PC-9 (cell line): Measurements from ENCODE around the gene TPK1. TPM values are rescaled to one million over a fixed set of nuclear protein-coding genes. Genes with fewer than 3 reads are reported as not detected.

ENCODE experiments used
- BruUV-seq: library from RNA; stranded (reverse); fragments of 400-500 nt; replicated peaks from 2 replicates; lab custom pipeline; 2021; lab: Mats Ljungman, UMichigan
- CTCF ChIA-PET: fragments of 300-600 bp; sonication (Branson Sonifier 250); formaldehyde crosslinking; loops from one replicate; lab custom pipeline; 2022; ENCODE audit warnings: antibody characterized with exemption; lab: Charles Lee
- POLR2A ChIA-PET: fragments of 300-600 bp; sonication (Branson Sonifier 250); formaldehyde crosslinking; loops from one replicate; lab custom pipeline; 2022; ENCODE audit warnings: antibody characterized with exemption; ENCODE audit not compliant: unreplicated experiment; lab: Charles Lee
- DNase-seq, 2 experiments: peaks; one replicate each; pipeline versions ENCODE4 v3.0.0 to v3.0.0-alpha.2; 2015 to 2022; ENCODE audit warnings: mixed read lengths in 1 of 2
- H2AFZ ChIP-seq: fragments of 200-600 bp; sonication (generic); 2 replicates; pipeline ENCODE4 v1.8.1; 2017; ENCODE audit warnings: antibody characterized with exemption
- H3F3A ChIP-seq: fragments of 200-600 bp; sonication (generic); 2 replicates; pipeline ENCODE4 v1.8.1; 2017; ENCODE audit warnings: antibody characterized with exemption, mild to moderate bottlenecking, low read depth; ENCODE audit not compliant: insufficient read depth
- H3K27ac ChIP-seq: fragments of 200-600 bp; sonication (generic); 2 replicates; pipeline ENCODE4 v1.6.1; 2016; ENCODE audit warnings: mixed run types
- H3K27me3 ChIP-seq: fragments of 200-600 bp; sonication (generic); 2 replicates; pipeline ENCODE4 v1.6.1; 2016; ENCODE audit warnings: low read depth, mixed run types; ENCODE audit not compliant: insufficient read depth
- H3K36me3 ChIP-seq: fragments of 200-600 bp; sonication (generic); 2 replicates; pipeline ENCODE4 v1.6.1; 2016; ENCODE audit warnings: low read depth, mixed run types
- H3K4me1 ChIP-seq: fragments of 200-600 bp; sonication (generic); replicated peaks from 2 replicates; pipeline ENCODE4 v1.6.1; 2016; ENCODE audit warnings: mixed run types; ENCODE audit not compliant: insufficient read depth
- H3K4me2 ChIP-seq: fragments of 200-600 bp; sonication (generic); 2 replicates; pipeline ENCODE4 v1.6.1; 2017; ENCODE audit warnings: mixed run types
- H3K4me3 ChIP-seq: fragments of 200-600 bp; sonication (generic); 2 replicates; pipeline ENCODE4 v1.6.1; 2016; ENCODE audit warnings: mixed run types
- H3K79me2 ChIP-seq: fragments of 200-600 bp; sonication (generic); 2 replicates; pipeline ENCODE4 v1.6.1; 2017; ENCODE audit warnings: low read depth, mixed run types
- H3K9me2 ChIP-seq: fragments of 200-600 bp; sonication (generic); 2 replicates; pipeline ENCODE4 v1.8.1; 2017; ENCODE audit warnings: mild to moderate bottlenecking; ENCODE audit not compliant: insufficient read depth
- H3K9me3 ChIP-seq: fragments of 200-600 bp; sonication (generic); 2 replicates; pipeline ENCODE4 v1.8.1; 2016; ENCODE audit warnings: low read depth; ENCODE audit not compliant: insufficient read depth
- H4K20me1 ChIP-seq: fragments of 200-600 bp; sonication (generic); 2 replicates; pipeline ENCODE4 v1.8.1; 2017; ENCODE audit not compliant: insufficient read depth
- CTCF ChIP-seq: fragments of 200-600 bp; sonication (generic); conservative IDR thresholded peaks from 2 replicates; pipeline ENCODE4 v1.6.1; 2017; ENCODE audit warnings: mixed run types, antibody characterized with exemption, mild to moderate bottlenecking, moderate library complexity
- EZH2 ChIP-seq: fragments of 200-600 bp; sonication (generic); IDR thresholded peaks from 2 replicates; pipeline ENCODE4 v1.8.0; 2017; ENCODE audit warnings: antibody characterized with exemption, low read depth
- intact Hi-C: fragments of 100-400 bp; cut with micrococcal nuclease; formaldehyde crosslinking; loops from one replicate; pipeline ENCODE4 v1.10.0; 2022; ENCODE audit not compliant: unreplicated experiment
- total RNA-seq: library from RNA; stranded (reverse); gene quantifications from 2 replicates; pipeline ENCODE4 v1.2.3, GENCODE V29; 2021

TPK1 gene
- total RNA-seq, 1 experiment from 2014 or later = 0.90 TPM

DNA sequence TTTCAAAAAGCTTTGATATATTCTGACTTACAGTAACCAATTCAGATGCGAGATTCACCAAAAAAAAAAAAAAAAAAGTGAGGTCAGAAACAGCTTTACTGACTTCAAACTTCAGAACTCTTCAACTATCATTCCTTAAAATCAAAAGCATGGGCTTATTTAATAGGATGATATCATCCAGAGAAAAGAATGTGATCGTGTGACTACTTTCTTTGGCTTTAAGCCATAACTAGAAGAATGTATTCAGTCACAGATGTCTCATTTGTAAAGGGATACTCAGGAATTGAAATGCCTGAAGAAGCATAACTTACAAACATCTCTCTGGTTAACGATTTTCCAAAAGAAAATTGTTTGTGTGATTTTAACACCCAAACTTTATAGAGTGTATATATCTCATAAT, 11.5 kb downstream of the TPK1 start:
- Histone ChIP-seq H3K27me3 (no peaks in the 10 kb centered on the region), H4K20me1 (no peaks in the 10 kb centered on the region), H3K36me3 (no peaks in the 10 kb centered on the region), H3K27ac (no peak overlapping the region), H2AFZ (no peak overlapping the region), H3K9me2 (no peaks in the 10 kb centered on the region), H3K4me2 (no peak overlapping the region), H3K9me3 (no peaks in the 10 kb centered on the region), H3K4me1 (peaks cover 10% of the 10 kb centered on the region), H3K4me3 (no peak overlapping the region), H3F3A (no peaks in the 10 kb centered on the region), H3K79me2 (no peaks in the 10 kb centered on the region)
- TF ChIP-seq CTCF (no peak), EZH2 (no peak)
- ChIA-PET CTCF (interaction anchor here (0.6 kb wide), 1 partner anchor 36 kb away, joined by 9 read pairs; no protein-coding TSS in a partner anchor), POLR2A (no interaction called here)
- intact Hi-C loops = no loop called here
- peak in 1 of 2 experiments; percentile 65 for DNase-seq
- BruUV-seq = no TSS peak

GRCh38 chr7:144822223-144822622, 13.6 kb downstream of the TPK1 start:
- Histone ChIP-seq H3K4me1 (peaks cover 11% of the 10 kb centered on the region), H3K9me3 (no peaks in the 10 kb centered on the region), H3K79me2 (no peaks in the 10 kb centered on the region), H3K27me3 (no peaks in the 10 kb centered on the region), H3K4me2 (no peak overlapping the region), H3K4me3 (no peak overlapping the region), H3K36me3 (no peaks in the 10 kb centered on the region), H4K20me1 (no peaks in the 10 kb centered on the region), H3F3A (no peaks in the 10 kb centered on the region), H2AFZ (no peak overlapping the region), H3K9me2 (no peaks in the 10 kb centered on the region), H3K27ac (no peak overlapping the region)
- BruUV-seq = no TSS peak
- no peak for DNase-seq
- TF ChIP-seq CTCF = no peak
- ChIA-PET POLR2A (no interaction called here), CTCF (no interaction called here)
- intact Hi-C loops = no loop called here

DNA sequence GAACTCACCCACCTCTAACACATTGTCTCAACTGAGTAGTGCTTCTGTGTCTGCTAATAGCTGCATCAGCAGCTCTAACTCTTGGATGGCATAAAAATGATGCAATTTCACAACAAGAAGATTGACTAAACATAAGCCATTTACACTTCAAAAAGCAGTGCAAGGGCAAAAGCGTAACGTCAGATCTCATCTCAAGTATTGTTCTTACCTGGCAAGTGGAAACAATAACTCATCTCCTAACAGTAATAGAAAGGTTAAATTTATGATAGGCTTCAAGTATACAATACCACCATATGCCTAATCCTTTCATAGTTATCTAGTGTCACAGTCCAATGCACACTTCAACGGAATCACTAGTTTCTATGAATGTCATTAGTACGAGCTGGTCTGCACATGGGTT, 14.8 kb downstream of the TPK1 start:
- H3F3A ChIP-seq = no peaks in the 10 kb centered on the region
- H3K27ac ChIP-seq = no peak overlapping the region
- no peaks in the 10 kb centered on the region for H3K9me3 ChIP-seq
- ChIA-PET POLR2A (no interaction called here), CTCF (interaction anchor here (0.6 kb wide), 1 partner anchor 648 kb away, joined by 8 read pairs; no protein-coding TSS in a partner anchor)
- DNase-seq = no peak
- no peaks in the 10 kb centered on the region for H3K79me2 ChIP-seq
- H3K9me2 ChIP-seq = no peaks in the 10 kb centered on the region
- no TSS peak for BruUV-seq
- H2AFZ ChIP-seq = no peak overlapping the region
- no peak overlapping the region for H3K4me2 ChIP-seq
- intact Hi-C loops = no loop called here
- no peaks in the 10 kb centered on the region for H3K27me3 ChIP-seq
- no peaks in the 10 kb centered on the region for H4K20me1 ChIP-seq
- TF ChIP-seq CTCF (no peak), EZH2 (no peak)
- H3K4me3 ChIP-seq = no peak overlapping the region
- H3K4me1 ChIP-seq = peaks cover 11% of the 10 kb centered on the region
- no peaks in the 10 kb centered on the region for H3K36me3 ChIP-seq
